Uterus (tissue), 4 donors: Measurements from ENCODE around the gene RANBP17. TPM values are rescaled to one million over a fixed set of nuclear protein-coding genes. Genes with fewer than 3 reads are reported as not detected.

ENCODE experiments used
- DNase-seq, 2 donors: peaks; one replicate each; pipeline ENCODE4 v3.0.0-alpha.2; 2019 to 2020
- H3K27ac ChIP-seq, 2 donors: fragments of 200-600 bp; sonication (generic); 1 replicate in 1 of 2; 2 replicates in 1 of 2; pipeline ENCODE4 v1.5.1; 2016 to 2018
- H3K27me3 ChIP-seq, 2 donors: fragments of 200-600 bp; sonication (generic); one replicate each; pipeline ENCODE4 v1.5.1; 2018 to 2019; ENCODE audit warnings: control low read depth in 1 of 2
- H3K36me3 ChIP-seq, 2 donors: fragments of 200-600 bp; sonication (generic); one replicate each; pipeline ENCODE4 v1.5.1; 2019; ENCODE audit warnings: control low read depth in 1 of 2
- H3K4me1 ChIP-seq, 2 donors: fragments of 200-600 bp; sonication (generic); one replicate each; pipeline ENCODE4 v1.5.1; 2018 to 2019; ENCODE audit warnings: control low read depth in 1 of 2
- H3K4me3 ChIP-seq, 2 donors: fragments of 200-600 bp; sonication (generic); 1 replicate in 1 of 2; 2 replicates in 1 of 2; pipeline ENCODE4 v1.5.1; 2018 to 2019; ENCODE audit warnings: mild to moderate bottlenecking in 1 of 2
- H3K9me3 ChIP-seq, 2 donors: fragments of 200-600 bp; sonication (generic); one replicate each; pipeline ENCODE4 v1.5.1; 2019; ENCODE audit warnings: control low read depth in 1 of 2
- POLR2A ChIP-seq, 2 donors: fragments of 450-650 bp; IDR thresholded peaks; one replicate each; pipeline ENCODE4 v1.6.1; 2016; ENCODE audit warnings: antibody characterized with exemption in 2 of 2, mild to moderate bottlenecking in 1 of 2, moderate library complexity in 1 of 2
- intact Hi-C: fragments of 100-400 bp; cut with DNase I; formaldehyde crosslinking; loops from one replicate; pipeline ENCODE4 v1.15.1; 2023; ENCODE audit warnings: low total_unique reads
- total RNA-seq, 4 donors: library from RNA; depleted of rRNA in 3 of 4; stranded (reverse); fragments of >200 nt in 3 of 4; gene quantifications; one replicate each; pipeline versions ENCODE4 v1.1.0 to v1.2.4, GENCODE V29; 2014 to 2023
- TF ChIP-seq, protein P1 (sequence below), 4 experiments: fragments of 200-600 bp in 2 of 4; fragments of 450-650 bp in 2 of 4; sonication (generic) in 2 of 4; IDR thresholded peaks; one replicate each; pipeline ENCODE4 v1.5.1; 2016 to 2019; ENCODE audit warnings: antibody characterized with exemption in 4 of 4, mild to moderate bottlenecking in 2 of 4, moderate library complexity in 1 of 4
- donor health status: DM: yes; HTN: yes; CAD: no.

The RANBP17 gene
- total RNA-seq, 4 donors from 2014 or later: 1.8 to 72.8 (median 7.6) TPM

DNA sequence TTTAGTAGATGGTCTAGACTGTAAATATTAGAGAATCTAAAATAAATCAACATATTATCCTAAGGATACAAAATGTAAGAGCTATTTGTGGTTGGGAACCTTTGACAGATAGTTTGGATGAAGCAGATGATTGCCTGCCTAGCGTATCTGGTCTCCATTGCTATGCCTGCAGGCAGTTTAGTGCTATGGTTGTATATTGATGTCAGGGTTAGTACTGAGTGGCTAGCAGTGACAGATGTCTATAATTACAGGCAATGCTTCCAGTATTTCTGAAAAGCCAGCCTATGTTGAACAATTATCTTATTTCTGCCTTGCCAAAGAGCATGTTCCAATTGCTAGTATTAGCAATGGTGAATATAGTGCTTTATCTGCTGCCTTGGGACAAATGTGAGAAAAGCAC, 296.0 kb downstream of the RANBP17 start:
- Histone ChIP-seq H3K4me1 (no peaks in the 10 kb centered on the region), H3K27me3 (no peaks in the 10 kb centered on the region), H3K27ac (no peak overlapping the region), H3K36me3 (no peaks in the 10 kb centered on the region), H3K4me3 (no peak overlapping the region), H3K9me3 (no peaks in the 10 kb centered on the region)
- no peak for DNase-seq
- TF ChIP-seq, protein P1, sequence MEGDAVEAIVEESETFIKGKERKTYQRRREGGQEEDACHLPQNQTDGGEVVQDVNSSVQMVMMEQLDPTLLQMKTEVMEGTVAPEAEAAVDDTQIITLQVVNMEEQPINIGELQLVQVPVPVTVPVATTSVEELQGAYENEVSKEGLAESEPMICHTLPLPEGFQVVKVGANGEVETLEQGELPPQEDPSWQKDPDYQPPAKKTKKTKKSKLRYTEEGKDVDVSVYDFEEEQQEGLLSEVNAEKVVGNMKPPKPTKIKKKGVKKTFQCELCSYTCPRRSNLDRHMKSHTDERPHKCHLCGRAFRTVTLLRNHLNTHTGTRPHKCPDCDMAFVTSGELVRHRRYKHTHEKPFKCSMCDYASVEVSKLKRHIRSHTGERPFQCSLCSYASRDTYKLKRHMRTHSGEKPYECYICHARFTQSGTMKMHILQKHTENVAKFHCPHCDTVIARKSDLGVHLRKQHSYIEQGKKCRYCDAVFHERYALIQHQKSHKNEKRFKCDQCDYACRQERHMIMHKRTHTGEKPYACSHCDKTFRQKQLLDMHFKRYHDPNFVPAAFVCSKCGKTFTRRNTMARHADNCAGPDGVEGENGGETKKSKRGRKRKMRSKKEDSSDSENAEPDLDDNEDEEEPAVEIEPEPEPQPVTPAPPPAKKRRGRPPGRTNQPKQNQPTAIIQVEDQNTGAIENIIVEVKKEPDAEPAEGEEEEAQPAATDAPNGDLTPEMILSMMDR (IDR thresholded peaks at IDR 0.05): no peak
- no peak for TF ChIP-seq POLR2A (IDR thresholded peaks at IDR 0.05)
- intact Hi-C loops: no loop called here

DNA sequence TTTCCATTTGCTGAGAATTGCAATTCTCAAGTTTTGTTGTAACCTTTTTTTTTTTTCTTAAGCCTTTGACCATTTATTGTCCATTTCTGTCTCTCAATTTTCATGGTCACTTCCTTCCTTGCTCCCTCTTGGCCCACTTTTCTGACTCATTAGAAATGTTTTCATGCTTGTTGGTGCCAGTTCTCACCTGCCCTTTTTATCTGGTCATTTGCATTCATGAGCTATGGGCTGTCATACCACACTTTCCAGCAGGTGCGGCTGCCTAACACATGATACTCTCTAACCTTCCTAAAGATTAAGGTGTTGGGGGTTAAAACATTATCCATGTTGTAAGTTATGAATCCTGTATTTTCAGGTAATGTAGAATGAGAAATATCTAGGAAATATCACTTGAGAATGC, 296.8 kb downstream of the RANBP17 start:
- H3K4me1 ChIP-seq: no peaks in the 10 kb centered on the region
- H3K36me3 ChIP-seq: no peaks in the 10 kb centered on the region
- H3K27me3 ChIP-seq: no peaks in the 10 kb centered on the region
- H3K4me3 ChIP-seq: no peak overlapping the region
- no peak overlapping the region for H3K27ac ChIP-seq
- intact Hi-C loops: no loop called here
- no peak for DNase-seq
- TF ChIP-seq POLR2A (IDR thresholded peaks at IDR 0.05): no peak
- TF ChIP-seq, protein P1 (IDR thresholded peaks at IDR 0.05): no peak
- no peaks in the 10 kb centered on the region for H3K9me3 ChIP-seq

DNA sequence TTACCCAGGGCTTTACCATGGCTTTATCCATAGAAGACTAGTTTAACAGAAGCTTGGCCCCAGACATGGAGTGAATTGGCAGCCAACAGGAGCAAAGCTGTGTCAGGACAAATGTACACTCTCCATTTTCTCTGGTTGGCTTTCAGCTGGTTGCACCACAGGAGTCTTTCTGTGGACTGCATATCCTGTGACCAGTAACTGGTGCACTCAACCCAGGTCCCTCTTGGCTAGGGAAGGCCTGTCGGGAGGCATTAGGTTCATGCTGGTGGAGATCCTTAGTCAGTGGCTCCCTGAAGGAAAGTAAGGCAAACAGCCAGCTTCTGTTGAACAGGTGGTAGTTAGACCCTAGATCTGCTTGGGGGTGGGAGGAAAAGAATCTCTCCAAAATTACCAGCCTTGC, 300.3 kb downstream of the RANBP17 start:
- no peak for DNase-seq
- Histone ChIP-seq H3K9me3 (no peaks in the 10 kb centered on the region), H3K4me3 (no peak overlapping the region), H3K36me3 (no peaks in the 10 kb centered on the region), H3K27me3 (no peaks in the 10 kb centered on the region), H3K4me1 (no peaks in the 10 kb centered on the region), H3K27ac (no peak overlapping the region)
- TF ChIP-seq, protein P1 (IDR thresholded peaks at IDR 0.05): no peak
- no peak for TF ChIP-seq POLR2A (IDR thresholded peaks at IDR 0.05)
- intact Hi-C loops: no loop called here

DNA sequence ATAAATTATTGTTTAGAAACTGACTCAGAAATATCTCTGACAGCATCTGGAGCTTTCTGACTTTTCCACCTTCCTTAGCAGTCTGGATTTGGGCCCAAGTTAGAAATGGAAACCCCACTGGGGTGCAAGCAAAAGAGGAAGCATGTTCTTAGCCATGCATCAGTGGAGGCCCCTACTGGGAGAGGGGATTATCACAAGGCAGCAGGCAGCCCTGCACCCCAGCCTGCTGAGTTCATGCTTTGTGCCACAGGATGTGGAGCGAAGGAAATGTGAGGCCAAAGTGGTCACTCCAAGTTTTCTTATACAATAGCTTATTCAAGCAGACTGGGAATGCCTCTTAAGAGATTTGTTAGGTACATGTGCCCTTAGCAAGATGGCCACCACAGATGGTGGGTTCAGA, 300.8 kb downstream of the RANBP17 start:
- H3K27me3 ChIP-seq: no peaks in the 10 kb centered on the region
- no peaks in the 10 kb centered on the region for H3K9me3 ChIP-seq
- H3K27ac ChIP-seq: no peak overlapping the region
- no peak overlapping the region for H3K4me3 ChIP-seq
- no peaks in the 10 kb centered on the region for H3K4me1 ChIP-seq
- no peak for TF ChIP-seq POLR2A (IDR thresholded peaks at IDR 0.05)
- TF ChIP-seq, protein P1 (IDR thresholded peaks at IDR 0.05): no peak
- H3K36me3 ChIP-seq: no peaks in the 10 kb centered on the region
- no peak for DNase-seq
- intact Hi-C loops: no loop called here

DNA sequence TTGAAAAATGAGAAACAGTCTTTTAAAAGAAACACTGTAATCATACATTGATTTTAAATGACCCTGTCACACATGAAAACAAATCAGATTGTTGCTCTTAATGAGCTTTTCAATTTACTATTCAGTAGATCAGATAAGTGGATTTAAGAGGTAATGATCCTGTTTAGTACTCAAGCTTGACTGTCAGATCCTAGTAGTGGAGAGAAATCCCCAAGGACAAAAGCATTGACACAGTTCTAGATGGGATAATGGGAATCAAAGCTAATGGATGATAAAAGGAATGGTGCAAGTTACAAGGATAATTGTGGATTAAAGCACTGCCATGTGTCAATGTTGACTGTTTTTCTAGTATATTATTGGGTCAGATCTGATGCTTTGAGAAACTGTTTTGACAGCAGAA, 304.9 kb downstream of the RANBP17 start:
- no peaks in the 10 kb centered on the region for H3K36me3 ChIP-seq

More for the DNA sequence above, 304.9 kb downstream of the RANBP17 start:
- Histone ChIP-seq H3K4me3 (no peak overlapping the region), H3K9me3 (no peaks in the 10 kb centered on the region), H3K4me1 (no peaks in the 10 kb centered on the region), H3K27me3 (no peaks in the 10 kb centered on the region), H3K27ac (no peak overlapping the region)
- no peak for DNase-seq
- intact Hi-C loops: no loop called here
- no peak for TF ChIP-seq POLR2A (IDR thresholded peaks at IDR 0.05)
- TF ChIP-seq, protein P1 (IDR thresholded peaks at IDR 0.05): no peak
